PC-9 (cell line): ENCODE data around the gene B4GALNT1.
"Not testable (repeated sequence)": the region's sequence is repeated elsewhere in the genome, so short reads cannot be mapped to it uniquely, and the experiment has no call there.

ENCODE experiments used
- EZH2 ChIP-seq: fragments of 200-600 bp; sonication (generic); IDR thresholded peaks from 2 replicates; pipeline ENCODE4 v1.8.0; 2017; ENCODE audit warnings: antibody characterized with exemption, low read depth
- TF ChIP-seq, protein P1 (sequence below): fragments of 200-600 bp; sonication (generic); conservative IDR thresholded peaks from 2 replicates; pipeline ENCODE4 v1.6.1; 2017; ENCODE audit warnings: mixed run types, antibody characterized with exemption, mild to moderate bottlenecking, moderate library complexity

DNA sequence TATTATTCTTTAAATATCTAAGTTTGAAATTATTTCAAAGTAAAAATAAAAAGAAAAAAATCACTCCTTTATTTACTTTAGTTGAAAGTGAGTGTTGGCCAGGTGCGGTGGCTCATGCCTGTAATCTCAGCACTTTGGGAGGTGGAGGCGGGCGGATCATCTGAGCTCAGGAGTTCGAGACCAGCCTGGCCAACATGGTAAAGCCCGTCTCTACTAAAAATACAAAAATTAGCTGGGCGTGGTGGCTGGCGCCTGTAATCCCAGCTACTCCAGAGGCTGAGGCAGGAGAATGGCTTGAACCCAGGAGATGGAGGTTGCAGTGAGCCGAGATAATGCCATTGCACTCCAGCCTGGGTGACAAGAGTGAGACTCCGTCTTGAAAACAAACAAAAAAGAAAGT, 3.7 kb upstream of the B4GALNT1 start:
- TF ChIP-seq, protein P1, sequence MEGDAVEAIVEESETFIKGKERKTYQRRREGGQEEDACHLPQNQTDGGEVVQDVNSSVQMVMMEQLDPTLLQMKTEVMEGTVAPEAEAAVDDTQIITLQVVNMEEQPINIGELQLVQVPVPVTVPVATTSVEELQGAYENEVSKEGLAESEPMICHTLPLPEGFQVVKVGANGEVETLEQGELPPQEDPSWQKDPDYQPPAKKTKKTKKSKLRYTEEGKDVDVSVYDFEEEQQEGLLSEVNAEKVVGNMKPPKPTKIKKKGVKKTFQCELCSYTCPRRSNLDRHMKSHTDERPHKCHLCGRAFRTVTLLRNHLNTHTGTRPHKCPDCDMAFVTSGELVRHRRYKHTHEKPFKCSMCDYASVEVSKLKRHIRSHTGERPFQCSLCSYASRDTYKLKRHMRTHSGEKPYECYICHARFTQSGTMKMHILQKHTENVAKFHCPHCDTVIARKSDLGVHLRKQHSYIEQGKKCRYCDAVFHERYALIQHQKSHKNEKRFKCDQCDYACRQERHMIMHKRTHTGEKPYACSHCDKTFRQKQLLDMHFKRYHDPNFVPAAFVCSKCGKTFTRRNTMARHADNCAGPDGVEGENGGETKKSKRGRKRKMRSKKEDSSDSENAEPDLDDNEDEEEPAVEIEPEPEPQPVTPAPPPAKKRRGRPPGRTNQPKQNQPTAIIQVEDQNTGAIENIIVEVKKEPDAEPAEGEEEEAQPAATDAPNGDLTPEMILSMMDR, result not testable (repeated sequence)
- TF ChIP-seq EZH2, result not testable (repeated sequence)
